NCI-H2196 (cell line): ENCODE data around the gene CDA.
A peak's percentile ranks its signal among the peaks of the same experiment; 100 is the strongest.

Experiments
- DNase-seq: peaks from one replicate; lab custom pipeline; 2025; ENCODE audit not compliant: unreplicated experiment; lab: John Stamatoyannopoulos, UW

CDA gene

DNA sequence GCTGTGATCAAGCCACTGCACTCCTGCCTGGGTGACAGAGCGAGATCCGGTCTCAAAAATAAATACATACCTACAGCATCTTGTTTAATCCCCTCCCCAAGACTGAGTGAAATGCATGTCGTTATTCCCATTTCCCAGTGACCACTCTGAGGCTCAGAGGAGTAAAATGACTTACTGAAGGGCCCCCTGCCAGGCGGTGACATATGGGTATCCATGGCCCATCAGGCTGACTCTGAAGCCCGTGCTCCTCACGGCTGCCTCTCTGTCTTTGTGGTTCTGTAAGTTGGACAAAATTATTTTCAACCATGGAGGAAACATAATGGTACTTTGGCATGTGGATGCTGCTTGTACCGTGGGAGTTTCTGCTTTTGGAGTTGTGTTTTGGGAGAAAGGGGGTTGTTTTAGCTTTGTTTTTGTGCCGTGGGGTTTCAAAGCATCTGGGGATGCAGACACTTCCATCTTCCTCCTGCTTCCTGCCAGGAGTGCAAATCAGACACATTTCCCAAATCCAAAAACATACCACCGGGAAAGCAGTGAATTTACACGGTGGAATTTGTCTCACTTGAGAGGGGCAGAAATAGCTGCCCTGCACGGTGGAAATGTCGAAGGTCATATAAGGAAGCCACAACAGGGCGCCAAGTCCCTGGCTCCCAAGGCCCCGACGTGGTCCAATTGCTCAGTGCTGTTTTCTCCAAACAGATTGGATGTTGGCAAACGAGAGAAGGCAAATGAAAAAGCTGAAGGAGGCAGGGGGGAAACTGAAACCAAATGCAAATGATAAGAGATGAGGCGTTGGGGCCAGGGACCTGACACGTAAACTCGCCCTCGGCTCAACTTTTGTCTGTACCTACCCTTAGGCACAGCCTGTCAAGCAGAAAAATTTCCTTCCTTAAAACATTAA is 27.3 kb downstream of the CDA start:
- no peak for DNase-seq

DNA sequence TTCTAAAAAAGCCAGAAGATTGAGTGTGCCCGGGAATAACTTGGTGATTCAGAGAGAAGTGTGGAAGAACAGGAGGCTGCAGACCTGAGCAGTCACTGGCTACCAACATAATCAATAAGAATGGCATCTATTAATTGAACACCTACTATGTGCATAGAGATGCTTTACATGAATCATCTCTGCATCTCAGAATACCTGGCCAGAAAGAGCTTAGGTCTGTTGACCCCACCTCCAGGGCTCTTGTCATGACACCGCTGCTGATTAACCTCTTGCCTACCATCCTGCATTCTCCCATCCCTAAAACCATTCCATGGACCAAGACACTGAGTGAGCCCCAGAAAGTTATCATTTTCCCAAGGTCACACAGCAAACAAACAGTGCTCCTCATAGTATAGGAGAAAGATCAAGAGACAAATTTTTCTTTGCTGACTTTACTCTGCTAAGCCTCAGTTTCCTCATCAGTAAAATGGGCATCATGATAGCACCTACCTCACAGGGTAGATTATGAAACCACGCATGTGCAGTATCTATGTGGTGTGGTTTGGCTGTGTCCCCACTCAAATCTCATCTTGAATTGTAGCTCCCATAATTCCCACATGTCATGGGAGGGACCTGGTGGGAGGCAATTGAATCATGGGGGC is 28.1 kb downstream of the CDA start:
- no peak for DNase-seq

DNA sequence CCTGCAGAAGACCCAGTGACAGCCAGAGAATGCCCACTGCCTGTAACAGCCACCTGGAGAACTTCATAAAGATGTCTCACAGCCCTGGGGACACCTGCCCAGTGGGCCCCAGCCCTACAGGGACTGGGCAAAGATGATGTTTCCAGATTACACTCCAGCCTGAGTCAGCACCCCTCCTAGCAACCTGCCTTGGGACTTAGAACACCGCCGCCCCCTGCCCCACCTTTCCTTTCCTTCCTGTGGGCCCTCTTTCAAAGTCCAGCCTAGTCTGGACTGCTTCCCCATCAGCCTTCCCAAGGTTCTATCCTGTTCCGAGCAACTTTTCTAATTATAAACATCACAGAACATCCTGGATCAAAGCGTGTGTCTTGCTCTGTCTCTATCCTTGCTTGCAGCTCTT is 29.7 kb downstream of the CDA start:
- DNase-seq = no peak

DNA sequence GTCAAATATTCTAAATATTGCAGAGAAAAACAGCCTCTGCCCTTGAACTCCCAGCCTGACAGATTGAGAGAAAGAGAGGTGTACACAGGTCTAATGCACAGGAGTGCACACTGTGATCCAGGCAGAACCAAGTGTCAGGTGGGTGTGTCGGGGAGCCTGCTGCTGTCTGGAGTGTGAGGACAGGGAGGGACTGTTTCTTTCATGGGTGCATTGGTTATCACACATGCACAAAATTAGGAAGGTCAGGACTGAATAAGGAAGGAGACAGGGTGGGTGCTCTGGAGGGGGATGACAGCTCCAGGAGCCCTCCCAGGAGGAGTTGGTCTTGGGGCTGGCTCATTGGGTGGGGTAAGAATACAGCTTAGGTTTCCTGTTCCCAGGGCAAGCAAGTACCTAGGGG is 31.1 kb downstream of the CDA start:
- no peak for DNase-seq

DNA sequence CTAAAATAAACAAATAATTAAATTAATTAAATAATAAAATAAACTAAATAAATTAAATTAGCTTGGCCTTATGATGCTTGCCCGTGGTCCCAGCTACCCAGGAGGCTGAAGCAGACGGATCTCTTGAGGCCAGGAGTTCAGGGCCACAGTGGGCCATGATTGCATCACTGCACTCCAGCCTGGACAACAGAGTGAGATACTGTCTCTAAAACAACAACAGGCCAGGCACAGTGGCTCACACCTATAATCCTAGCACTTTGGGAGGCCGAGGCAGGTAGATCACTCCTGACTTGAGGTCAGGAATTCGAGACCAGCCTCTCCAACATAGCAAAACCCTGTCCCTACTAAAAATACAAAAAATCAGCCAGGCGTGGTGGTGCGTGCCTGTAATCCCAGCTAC is 32.1 kb downstream of the CDA start:
- DNase-seq = no peak

DNA sequence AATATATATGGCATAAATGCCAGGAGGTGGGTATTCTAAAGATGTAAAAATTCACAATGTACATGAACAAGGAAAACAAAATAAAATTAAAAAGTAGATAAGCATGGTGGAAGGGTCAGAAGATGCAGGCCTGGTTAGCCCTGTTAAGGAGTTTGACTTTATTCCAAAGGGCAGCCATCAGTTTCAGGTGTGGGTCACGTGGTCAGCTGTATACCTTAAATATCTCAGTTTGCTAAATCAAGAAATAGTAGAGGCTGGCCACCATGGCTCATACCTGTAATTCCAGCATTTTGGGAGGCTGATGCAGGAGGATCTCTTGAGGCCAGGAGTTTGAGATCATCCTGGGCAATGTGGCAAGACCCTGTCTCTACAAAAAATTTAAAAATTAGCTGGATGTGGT is 35.8 kb downstream of the CDA start:
- DNase-seq = no peak

DNA sequence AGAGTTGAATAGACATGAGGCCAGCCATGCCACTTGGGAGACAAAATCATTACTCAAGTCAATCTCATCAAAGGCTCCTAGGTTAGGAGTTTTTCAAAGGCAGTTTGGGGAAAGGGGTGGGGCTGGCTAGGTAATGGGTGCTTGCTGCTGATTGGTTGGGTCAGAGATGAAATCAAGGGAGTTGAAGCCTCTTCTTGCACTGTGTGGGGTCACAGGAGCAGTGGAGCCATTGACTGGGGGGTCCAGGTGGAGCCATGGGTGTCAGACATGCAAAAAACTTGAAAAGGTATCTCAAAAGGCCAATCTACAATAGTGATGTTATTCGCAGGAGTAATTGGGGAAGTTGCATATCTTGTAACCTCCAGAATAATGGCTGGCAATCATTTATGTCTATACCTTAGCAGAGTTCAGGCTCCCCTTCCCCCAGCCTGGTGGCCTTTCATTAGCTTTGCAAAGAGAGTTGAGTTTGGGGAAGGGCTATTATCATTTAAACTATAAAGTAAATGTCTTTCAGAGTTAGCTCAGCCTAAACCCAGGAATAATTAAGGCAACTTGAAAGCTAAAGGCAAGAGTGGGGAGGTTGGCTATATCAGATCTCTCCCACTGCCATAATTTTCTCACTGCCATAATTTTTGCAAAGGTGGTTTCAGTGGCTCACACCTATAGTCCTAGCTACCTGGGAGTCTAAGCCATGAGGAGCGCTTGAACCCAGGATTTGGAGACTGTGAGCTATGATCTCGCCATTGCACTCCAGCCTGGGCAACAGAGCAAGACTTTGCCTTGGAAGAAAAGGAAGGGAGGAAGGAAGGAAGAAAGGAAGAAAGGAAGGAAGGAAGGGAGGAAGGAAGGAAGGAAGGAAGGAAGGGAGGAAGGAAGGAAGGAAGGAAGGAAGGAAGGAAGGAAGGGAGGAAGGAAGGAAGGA is 36.5 kb downstream of the CDA start:
- DNase-seq = no peak

DNA sequence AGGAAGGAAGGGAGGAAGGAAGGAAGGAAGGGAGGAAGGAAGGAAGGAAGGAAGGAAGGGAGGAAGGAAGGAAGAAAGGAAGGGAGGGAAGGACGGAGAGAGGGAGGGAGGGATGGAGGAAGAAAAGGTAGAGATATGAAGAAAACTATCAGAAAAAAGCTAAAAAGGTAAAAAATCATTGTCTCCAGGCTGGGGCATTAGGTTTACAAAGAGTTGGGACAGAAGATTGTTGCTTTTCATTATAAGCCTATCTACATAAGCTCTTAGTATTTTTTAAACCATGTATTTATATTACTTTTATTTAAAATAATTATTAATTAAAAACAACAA is 37.2 kb downstream of the CDA start:
- DNase-seq = no peak

DNA sequence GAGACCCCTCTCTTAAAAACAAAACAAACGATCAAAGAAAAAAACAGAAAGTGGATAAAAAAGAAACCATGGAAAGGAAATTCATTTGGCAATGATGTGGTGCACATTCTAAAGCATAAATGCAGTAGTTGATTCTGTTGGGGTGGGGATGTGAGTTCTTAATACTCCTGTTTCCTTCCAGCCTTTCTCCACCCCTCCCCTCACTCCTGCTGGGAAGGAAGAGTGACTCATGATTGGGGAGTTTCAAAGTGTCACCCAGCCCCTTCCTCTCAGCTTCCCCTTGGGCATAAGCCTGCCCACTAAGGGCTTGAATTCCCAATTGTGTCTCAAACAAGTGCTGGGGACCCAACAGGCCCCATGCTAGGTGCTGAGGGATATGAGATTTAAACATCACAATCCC is 37.6 kb downstream of the CDA start:
- DNase-seq = no peak

DNA sequence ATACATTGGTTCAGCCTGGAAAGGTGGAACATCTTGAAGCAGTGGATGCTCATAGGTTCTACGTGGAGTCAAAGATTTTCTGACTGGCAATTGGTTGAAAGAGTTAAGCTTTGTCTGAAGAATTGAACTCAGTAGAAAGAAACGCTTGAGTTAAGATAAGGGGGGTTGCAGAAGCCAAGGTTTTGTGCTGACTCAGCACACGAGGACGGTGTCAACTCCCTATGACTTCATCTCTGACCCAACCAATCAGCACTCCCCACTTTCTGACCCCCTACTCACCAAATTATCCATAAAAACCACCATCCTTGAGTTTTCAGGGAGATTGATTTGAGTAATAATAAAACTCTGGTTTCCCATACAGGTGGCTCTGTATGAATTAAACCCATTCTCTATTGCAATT is 41.8 kb downstream of the CDA start:
- DNase-seq = no peak

DNA sequence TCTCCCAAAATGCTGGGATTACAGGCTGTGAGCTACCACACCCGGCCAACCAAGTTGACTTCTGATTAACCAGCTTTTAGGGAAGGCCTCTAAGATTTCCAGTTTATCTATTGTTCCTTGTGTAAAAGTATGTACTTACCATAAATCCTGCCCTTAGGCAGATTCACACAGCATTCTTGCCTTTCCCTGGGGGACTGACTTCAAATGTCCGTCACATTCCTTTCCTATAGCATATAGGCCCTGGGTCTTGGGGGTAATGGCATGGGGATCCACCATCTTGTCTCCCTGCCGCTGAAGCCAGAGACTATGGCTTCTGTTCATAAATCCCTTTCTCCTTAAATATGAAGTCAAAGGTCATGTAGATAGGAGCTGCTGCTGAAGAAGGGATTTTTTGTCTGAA is 43.5 kb downstream of the CDA start:
- DNase-seq = no peak

DNA sequence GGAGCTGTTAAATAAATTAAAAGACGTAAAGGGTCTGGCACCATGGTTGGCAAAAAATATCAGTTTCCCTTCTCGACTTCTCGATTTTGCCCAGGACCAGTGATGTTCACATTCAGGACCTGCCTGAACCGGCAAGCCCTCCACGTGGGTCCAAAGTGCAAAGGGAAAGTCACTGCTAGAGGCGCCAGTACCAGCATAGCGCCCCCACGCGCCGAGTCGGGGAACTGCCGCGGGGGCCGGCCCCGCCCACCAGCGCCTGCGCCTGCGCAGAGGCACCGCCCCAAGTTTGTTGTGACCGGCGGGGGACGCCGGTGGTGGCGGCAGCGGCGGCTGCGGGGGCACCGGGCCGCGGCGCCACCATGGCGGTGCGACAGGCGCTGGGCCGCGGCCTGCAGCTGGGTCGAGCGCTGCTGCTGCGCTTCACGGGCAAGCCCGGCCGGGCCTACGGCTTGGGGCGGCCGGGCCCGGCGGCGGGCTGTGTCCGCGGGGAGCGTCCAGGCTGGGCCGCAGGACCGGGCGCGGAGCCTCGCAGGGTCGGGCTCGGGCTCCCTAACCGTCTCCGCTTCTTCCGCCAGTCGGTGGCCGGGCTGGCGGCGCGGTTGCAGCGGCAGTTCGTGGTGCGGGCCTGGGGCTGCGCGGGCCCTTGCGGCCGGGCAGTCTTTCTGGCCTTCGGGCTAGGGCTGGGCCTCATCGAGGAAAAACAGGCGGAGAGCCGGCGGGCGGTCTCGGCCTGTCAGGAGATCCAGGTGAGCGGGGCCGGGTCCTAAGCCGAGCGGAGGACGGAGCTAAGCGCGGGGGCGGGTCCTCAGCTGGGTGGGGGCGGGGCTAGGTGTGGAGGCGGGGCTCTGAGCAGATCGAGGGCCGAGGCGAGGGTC is 44.5 kb downstream of the CDA start, which contains the start of gene PINK1:
TSS of gene PINK1 (plus strand) at position 269 of the 875 bp plus-strand sequence. CDS start at position 360, 91 bp downstream.
- DNase-seq = peak; percentile 76

DNA sequence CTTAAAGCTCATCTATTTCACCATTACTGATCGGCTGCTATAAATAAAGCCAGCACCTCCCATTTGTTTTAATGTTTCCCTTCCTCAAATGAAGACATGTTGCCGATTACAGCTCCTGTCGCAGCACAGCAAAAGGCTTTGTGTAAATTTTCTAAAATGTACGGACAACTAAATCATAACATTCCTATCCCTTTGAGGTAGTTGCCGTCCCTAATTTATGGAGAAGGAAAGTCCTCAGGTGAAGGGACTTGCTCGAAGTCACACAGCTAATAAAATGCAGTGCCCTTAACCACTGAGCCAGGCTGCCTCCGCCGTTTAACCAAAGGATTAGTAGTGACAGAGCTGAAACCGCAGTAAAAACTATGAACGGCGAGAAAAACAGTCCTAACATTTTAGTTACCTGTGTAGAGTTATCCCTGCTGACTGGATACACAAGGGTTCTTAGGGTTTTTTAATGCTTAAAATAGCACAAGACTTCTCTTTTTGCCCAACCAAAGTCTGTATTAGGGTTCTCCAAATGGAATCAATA is 45.2 kb downstream of the CDA start:
- no peak for DNase-seq

DNA sequence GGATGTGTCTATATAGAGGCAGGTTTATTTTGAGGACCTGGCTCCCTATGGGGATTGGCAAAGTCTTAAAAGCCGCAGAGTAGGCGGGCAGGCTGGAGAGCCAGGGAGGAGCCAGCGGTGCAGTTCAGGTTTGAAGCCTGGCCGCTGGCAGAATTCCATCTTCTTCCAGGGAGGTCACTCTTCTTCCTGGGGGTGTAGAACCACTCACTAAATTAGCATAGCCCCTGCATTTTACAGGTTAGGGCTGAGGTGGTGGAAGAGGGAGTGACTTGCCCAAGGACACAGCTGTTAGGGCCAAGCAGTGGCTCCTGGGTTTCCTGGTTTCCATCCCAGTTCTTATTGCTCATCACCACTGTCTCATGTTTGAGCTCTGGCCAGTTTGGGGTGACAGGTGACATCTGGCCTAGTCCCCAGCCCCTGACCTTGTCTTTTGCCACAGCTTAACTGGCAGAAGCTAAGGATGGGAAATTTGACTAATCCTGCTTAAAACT is 45.7 kb downstream of the CDA start:
- peak; percentile 68 for DNase-seq

DNA sequence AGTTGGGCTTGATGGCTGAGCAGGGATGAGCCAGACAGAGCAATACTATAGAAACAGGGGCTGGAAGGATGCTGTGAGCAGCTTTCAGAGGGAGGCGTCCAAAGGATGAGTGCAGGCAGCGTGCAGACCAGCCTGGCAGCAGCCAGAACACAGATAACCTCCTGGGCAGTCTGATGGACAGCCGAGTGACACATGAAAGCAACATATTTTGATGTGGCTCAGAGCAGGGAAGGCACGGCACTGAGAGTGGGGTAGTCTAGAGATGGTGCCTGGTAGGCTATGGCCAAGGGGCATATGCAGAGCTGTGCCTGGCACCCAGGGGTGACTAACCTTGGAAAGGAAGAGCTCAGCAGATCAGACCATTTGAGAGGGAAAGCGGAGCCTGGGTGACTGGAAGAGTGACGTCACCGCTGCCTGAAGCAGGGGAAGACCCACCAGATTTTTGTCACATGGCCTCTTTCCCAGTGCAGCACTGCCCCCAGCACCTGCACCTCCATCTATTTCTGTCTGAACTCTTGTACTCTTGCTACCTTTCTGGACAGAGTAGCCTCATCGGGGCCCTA is 48.0 kb downstream of the CDA start:
- no peak for DNase-seq

DNA sequence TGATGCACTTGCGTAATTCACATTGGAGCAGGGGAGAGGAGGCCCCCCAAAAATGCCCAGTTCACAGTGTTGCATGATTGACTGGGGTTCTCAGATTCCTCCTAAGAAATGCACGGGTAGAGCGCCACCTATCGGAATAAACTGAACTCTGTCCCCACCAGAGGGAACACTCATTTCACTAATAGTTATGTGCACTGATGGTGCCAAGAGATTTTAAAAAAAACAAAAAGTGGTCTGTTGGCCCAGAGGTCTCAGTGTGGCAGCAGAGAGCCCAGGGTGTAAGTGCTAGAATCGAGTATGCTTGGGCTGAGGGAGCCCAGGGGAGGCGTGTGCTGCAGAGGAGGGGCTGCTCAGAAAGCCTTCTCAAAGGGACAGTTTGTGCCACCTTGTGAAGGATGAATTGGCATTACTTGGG is 51.3 kb downstream of the CDA start:
- DNase-seq = peak; percentile 53

DNA sequence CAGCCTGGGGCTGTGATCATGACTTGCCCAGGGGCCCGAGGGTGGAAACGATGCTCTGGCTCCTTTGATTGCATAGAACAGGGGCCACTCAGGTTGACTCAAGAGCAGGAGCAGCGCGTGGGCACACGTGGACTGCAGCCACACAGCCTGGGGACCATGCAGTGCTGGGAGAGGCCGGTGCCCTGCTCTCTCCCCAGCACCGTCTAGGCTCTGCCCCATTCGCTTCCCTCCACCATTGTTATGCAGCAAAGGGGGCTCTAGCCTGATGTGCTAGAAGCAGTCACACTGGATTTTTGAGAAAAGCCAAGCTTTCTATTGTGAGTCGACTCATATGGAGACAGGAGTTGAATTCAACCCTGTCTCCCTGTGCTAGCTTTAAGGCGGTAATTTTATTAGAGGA is 53.1 kb downstream of the CDA start:
- DNase-seq = no peak

DNA sequence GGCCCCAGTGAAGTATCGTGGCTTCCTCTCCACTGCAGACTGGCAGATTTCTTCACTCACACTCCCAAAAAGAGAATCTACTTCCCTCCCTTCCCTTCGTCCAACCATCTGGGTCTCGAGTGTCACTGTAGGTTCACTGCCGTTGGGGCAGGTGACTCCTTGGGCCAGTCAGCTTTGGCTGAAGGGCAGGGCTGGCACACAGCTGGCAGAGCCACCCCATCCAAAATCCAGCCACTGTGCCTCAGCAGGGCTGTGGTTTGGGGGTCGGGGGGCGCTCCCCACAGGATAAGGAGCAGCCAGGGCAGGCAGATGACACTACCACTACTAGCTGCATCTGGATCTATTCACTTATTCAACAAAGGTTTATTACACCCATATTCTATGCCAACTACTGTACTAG is 54.2 kb downstream of the CDA start:
- no peak for DNase-seq

DNA sequence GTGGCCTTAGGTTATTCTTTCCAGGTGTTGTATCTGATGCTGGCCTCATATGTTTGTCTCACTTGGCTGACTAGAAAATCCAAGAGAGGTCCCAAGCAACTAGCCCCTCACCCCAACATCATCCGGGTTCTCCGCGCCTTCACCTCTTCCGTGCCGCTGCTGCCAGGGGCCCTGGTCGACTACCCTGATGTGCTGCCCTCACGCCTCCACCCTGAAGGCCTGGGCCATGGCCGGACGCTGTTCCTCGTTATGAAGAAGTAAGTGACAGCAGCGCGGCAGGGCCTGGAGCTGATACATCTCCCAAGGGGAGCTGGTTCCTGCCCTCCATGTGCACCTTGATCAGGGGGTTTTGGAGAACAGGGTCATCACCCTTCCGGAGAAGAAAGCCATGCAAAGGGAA is 55.5 kb downstream of the CDA start:
- DNase-seq = no peak

DNA sequence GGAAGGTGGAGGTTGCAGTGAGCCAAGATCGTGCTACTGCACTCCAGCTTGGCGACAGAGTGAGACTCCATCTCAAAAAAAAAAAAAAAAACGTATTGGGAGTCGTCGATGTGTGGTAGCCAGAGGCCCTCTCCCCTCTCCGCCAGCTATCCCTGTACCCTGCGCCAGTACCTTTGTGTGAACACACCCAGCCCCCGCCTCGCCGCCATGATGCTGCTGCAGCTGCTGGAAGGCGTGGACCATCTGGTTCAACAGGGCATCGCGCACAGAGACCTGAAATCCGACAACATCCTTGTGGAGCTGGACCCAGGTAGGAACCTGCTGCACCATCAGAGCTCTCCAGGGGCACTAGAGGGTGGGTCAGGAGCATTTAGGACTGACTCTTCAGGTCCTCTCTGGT is 56.5 kb downstream of the CDA start:
- no peak for DNase-seq
